ENCODE measurements around the gene SETD1A. TPM values are rescaled to one million over a fixed set of nuclear protein-coding genes. Genes with fewer than 3 reads are reported as not detected.
A peak's percentile ranks its signal among the peaks of the same experiment; 100 is the strongest.

The SETD1A gene
- total and polyA plus RNA-seq, 12 donors: 2.3 to 40.1 (median 12.8) TPM

DNA sequence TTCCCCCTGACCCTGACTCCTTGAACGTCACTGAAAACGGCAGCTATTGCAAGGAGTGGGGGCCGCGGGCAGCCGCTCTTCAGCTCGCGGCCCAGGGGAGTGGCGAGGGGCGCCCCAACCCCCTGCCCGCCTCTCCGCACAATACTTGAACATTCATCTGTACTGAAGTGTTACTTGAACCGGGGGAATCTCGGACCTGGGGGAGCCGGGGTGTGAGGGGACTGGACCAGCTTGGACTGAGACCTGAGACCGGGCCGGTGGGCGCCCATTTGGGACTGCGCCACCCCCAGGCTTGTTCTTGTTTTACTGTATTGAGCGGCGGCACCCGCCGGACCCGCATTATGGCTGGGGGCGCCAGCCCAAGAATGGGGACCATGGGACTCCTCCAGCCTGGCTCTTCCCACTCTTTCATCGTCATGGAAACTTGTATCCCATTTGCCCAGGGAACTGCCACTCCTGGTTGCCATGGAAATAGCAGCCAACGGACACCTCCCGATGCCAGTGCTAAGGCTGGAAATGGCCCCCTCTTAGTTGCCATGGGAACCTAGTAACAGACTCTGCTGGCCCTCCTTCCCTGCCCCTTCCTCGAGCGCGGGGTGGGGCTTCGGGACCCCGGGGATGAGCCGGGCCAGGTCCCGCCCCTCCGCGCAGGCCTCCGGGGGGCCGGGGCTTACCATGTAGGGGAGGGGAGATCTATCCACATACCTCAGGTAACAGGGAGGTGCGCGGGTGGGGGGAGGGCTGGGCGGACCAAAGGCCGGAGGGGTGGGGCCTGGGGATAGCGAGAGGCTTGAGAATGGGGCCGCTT lies 9.5 kb upstream of the SETD1A start:
- H3K9me3 ChIP-seq (replicated peaks in 1 of 3): no peaks in the 10 kb centered on the region
- WGBS, 4 donors: 15 to 37% (median 17%) methylated on average over 10 to 44 of the region's 44 CpGs
- peak overlapping the region in 3 of 4 donors; percentile 92 to 94 (median 94) for H3K4me3 ChIP-seq
- intact Hi-C loops (cut with DNase I): no loop called here
- peak in 1 of 2 donors; percentile 14 for TF ChIP-seq POLR2A (IDR thresholded peaks at IDR 0.05)
- TF ChIP-seq, protein P1, sequence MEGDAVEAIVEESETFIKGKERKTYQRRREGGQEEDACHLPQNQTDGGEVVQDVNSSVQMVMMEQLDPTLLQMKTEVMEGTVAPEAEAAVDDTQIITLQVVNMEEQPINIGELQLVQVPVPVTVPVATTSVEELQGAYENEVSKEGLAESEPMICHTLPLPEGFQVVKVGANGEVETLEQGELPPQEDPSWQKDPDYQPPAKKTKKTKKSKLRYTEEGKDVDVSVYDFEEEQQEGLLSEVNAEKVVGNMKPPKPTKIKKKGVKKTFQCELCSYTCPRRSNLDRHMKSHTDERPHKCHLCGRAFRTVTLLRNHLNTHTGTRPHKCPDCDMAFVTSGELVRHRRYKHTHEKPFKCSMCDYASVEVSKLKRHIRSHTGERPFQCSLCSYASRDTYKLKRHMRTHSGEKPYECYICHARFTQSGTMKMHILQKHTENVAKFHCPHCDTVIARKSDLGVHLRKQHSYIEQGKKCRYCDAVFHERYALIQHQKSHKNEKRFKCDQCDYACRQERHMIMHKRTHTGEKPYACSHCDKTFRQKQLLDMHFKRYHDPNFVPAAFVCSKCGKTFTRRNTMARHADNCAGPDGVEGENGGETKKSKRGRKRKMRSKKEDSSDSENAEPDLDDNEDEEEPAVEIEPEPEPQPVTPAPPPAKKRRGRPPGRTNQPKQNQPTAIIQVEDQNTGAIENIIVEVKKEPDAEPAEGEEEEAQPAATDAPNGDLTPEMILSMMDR (IDR thresholded peaks at IDR 0.05): no peak
- peaks cover 22 to 23% of the 10 kb centered on the region in 2 donors for H3K4me1 ChIP-seq (replicated peaks in 1 of 2)
- peak overlapping the region in 4 of 5 donors; percentile 86 to 94 (median 90) for H3K27ac ChIP-seq
- DNase-seq: peak; percentile 97 to 99 (median 98)
- no peaks in the 10 kb centered on the region for H3K27me3 ChIP-seq
- peaks cover 0 to 11% of the 10 kb centered on the region in 2 donors for H3K36me3 ChIP-seq (replicated peaks in 1 of 2)

DNA sequence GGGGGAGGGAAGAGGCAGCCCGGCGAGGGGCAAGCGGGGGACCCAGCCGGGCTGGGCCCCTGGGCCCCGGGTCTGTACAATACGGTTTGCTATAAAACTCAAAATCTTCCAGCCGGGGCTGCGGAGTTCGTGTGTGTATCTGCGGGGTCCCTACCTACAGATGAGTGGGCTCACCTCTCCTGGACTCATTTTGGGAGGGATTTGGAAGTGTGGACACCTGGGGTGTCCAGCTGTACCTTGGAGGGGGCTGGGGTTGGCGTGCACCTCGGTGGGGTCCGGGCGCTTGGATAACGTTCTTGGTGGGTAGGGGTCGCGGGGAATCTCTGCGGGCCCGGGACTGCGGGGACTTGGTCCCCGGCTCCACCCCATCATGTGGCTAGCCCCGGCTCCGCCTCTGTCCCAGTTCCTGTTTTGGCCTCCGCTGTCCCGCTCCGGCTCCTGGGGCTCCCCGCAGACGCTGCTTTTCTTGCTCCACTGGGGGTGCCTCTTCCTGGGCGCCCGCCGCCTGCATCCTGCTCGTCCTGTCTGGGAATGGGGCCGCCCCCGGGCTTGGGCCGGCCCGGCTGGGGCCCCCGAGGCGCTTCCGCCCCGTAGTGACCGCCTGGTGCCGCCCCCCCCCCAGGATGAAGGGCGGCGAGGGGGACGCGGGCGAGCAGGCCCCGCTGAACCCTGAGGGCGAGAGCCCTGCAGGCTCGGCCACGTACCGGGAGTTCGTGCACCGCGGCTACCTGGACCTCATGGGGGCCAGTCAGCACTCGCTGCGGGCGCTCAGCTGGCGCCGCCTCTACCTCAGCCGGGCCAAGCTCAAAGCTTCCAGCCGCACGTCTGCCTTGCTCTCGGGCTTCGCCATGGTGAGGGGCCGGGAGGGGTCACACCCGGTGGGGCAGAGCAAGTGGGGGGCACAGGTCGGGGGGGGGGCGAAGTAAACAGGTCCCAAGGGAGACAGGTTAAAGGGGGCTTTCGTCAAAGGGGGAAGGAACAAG lies 8.6 kb upstream of the SETD1A start, which contains the start of gene ORAI3:
Gene ORAI3 (plus strand): TSS at position 402 of the 983 bp plus-strand sequence. CDS start 222 bp downstream, at position 624.
- Histone ChIP-seq H3K9me3 (replicated peaks in 1 of 3) (no peaks in the 10 kb centered on the region), H3K27me3 (no peaks in the 10 kb centered on the region), H3K27ac (peak within 1 kb of the TSS; percentile 86 to 96 (median 92)), H3K4me1 (replicated peaks in 1 of 2) (peaks cover 27 to 32% of the 10 kb centered on the region in 2 donors), H3K4me3 (peak within 1 kb of the TSS; percentile 87 to 94 (median 93)), H3K36me3 (replicated peaks in 1 of 2) (peaks cover 0 to 9% of the 10 kb centered on the region in 2 donors)
- TF ChIP-seq, protein P1 (IDR thresholded peaks at IDR 0.05): no peak
- peak; percentile 62 to 89 for TF ChIP-seq POLR2A (IDR thresholded peaks at IDR 0.05)
- peak; percentile 78 to 87 (median 82) for DNase-seq
- intact Hi-C loops (cut with DNase I): no loop called here
- WGBS, 4 donors: 0 to 1% (median 1%) methylated on average over 6 to 70 of the region's 70 CpGs

DNA sequence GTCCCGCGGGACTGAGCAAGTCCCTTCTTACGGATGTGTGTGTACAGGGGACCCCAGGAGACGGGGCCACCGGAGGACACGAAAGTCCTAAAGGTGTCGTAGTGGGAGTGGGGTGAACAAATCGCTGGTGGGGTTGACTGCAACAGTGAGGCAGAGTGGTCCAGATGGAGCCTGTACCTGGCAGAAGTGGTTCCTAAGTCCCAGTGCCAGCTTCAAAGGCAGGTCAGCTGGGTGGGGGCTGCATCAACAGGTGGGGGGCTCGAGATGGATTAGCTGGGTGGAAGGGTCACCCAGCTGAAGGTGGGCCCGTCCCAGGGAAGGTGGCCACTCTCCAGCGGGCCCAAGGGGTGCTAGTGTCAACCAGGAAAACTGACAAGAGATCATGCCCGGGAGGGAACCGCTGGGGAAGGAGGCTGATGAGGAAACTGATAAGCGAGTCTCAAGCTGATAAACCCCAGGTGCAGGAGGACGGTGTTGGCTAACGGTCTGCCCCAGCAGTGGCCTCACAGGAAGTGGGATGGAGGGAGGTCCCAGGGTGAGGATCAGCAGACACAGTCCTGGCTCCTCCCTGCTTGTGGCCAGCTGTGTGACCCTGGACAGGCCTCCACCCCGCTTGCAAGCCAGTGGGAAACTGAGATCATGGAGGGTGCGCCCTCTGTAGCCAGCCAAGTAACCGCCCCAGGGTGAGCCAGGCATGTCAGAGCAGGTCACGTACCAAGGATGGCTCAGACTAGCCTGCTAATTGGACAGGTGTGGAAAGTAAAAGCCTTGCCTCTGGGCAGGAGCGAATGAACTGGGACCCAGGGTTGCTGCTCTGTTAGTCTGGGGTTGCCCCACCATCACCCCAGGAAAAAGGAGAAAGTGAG lies 7.7 kb upstream of the SETD1A start:
- peaks cover 27 to 32% of the 10 kb centered on the region in 2 donors for H3K4me1 ChIP-seq (replicated peaks in 1 of 2)
- H3K27me3 ChIP-seq: no peaks in the 10 kb centered on the region
- peak; percentile 91 to 98 (median 98) for DNase-seq
- no peaks in the 10 kb centered on the region for H3K9me3 ChIP-seq (replicated peaks in 1 of 3)
- H3K27ac ChIP-seq: peak overlapping the region; percentile 86 to 96 (median 92)
- TF ChIP-seq POLR2A (IDR thresholded peaks at IDR 0.05): peak; percentile 78 to 99
- TF ChIP-seq, protein P1 (IDR thresholded peaks at IDR 0.05): no peak
- peak overlapping the region; percentile 87 to 94 (median 93) for H3K4me3 ChIP-seq
- 0 to 2% (median 2%) methylated on average over 19 to 21 of the region's 21 CpGs for WGBS, 4 donors
- H3K36me3 ChIP-seq (replicated peaks in 1 of 2): peaks cover 0 to 2% of the 10 kb centered on the region in 2 donors
- intact Hi-C loops (cut with DNase I): no loop called here

Measured in adrenal gland (tissue), 12 donors.